BJ (cell line): ENCODE measurements around the gene EGF. TPM values are rescaled to one million over a fixed set of nuclear protein-coding genes. Genes with fewer than 3 reads are reported as not detected.

ENCODE experiments used
- CTCF ChIA-PET: fragments of 350-600 bp; formaldehyde crosslinking; extraction: SDS; loops from one replicate; lab custom pipeline; 2021; ENCODE audit warnings: antibody characterized with exemption, inconsistent platforms; lab: Yijun Ruan, JAX
- POLR2A ChIA-PET: fragments of 300-600 bp; sonication (Branson Sonifier 250); formaldehyde crosslinking; extraction: SDS; loops from one replicate; lab custom pipeline; 2021; ENCODE audit warnings: antibody characterized with exemption; lab: Charles Lee
- DNase-seq: peaks from one replicate; pipeline ENCODE4 v3.0.0-alpha.2; 2011; ENCODE audit warnings: low read depth
- H3K27me3 ChIP-seq: 2 replicates; pipeline ENCODE4 v1.6.0; 2011; ENCODE audit warnings: low read length; ENCODE audit not compliant: control insufficient read depth, insufficient read depth
- H3K36me3 ChIP-seq: 2 replicates; pipeline ENCODE4 v1.5.1; 2011; ENCODE audit warnings: low read length; ENCODE audit not compliant: control insufficient read depth, insufficient read depth
- H3K4me3 ChIP-seq: 2 replicates; pipeline ENCODE4 v1.5.1; 2011; ENCODE audit warnings: low read depth, mild to moderate bottlenecking, control low read depth, low read length
- polyA plus RNA-seq: library from polyadenylated mRNA; depleted of rRNA; stranded (reverse); fragments of >200 nt; gene quantifications from 2 replicates; pipeline ENCODE4 v1.2.3, GENCODE V29; 2011
- TF ChIP-seq, protein P1 (sequence below): IDR thresholded peaks from 2 replicates; pipeline ENCODE4 v1.5.1; 2011; ENCODE audit warnings: low read depth, mild to moderate bottlenecking, control low read depth, inconsistent platforms, low read length, moderate library complexity; ENCODE audit not compliant: insufficient read depth

The EGF gene
- polyA plus RNA-seq, 1 experiment, result 3.2 TPM

DNA sequence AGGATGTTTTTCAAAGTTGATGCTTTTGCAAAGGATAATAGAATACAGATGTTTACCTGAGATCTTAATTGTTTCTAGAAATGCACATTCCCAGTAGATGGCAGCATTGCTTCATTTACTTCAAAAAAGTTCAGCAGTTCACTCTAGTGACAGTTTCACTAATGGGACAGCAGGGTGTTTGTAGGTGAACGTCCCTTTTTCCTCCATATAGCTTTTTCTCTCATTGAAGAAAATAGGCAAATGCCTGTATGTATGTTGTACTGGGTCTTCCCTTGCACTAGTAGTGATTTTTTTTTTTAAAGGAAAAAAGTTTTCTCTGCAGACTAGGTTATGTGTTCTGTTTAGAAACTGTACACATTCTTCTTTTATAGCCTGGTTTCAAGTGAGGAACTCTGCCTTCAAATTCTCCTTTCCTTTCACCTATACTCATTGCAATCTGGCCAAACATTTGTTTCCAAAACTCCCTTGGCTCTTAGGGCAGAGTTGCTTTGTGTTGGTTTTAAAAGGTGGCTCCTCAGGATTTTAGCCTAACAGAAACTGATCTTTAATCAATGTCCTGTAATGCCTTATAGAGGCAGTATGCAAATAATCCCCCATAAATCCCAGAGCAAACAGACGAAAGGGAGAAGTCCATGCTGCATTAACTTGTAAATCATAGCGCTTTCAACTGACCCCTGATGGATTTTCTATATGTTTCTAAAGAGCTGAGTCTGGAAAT, 86.3 kb downstream of the EGF start:
- Histone ChIP-seq H3K4me3 (no peak overlapping the region), H3K36me3 (no peaks in the 10 kb centered on the region), H3K27me3 (no peaks in the 10 kb centered on the region)
- TF ChIP-seq, protein P1, sequence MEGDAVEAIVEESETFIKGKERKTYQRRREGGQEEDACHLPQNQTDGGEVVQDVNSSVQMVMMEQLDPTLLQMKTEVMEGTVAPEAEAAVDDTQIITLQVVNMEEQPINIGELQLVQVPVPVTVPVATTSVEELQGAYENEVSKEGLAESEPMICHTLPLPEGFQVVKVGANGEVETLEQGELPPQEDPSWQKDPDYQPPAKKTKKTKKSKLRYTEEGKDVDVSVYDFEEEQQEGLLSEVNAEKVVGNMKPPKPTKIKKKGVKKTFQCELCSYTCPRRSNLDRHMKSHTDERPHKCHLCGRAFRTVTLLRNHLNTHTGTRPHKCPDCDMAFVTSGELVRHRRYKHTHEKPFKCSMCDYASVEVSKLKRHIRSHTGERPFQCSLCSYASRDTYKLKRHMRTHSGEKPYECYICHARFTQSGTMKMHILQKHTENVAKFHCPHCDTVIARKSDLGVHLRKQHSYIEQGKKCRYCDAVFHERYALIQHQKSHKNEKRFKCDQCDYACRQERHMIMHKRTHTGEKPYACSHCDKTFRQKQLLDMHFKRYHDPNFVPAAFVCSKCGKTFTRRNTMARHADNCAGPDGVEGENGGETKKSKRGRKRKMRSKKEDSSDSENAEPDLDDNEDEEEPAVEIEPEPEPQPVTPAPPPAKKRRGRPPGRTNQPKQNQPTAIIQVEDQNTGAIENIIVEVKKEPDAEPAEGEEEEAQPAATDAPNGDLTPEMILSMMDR, result peak; percentile 56
- ChIA-PET CTCF (interaction anchor here (0.6 to 8.1 kb wide), 16 partner anchors 10 to 619 kb away, joined by 3 to 189 read pairs (median 3); no protein-coding TSS in a partner anchor), POLR2A (no interaction called here)
- no peak for DNase-seq

DNA sequence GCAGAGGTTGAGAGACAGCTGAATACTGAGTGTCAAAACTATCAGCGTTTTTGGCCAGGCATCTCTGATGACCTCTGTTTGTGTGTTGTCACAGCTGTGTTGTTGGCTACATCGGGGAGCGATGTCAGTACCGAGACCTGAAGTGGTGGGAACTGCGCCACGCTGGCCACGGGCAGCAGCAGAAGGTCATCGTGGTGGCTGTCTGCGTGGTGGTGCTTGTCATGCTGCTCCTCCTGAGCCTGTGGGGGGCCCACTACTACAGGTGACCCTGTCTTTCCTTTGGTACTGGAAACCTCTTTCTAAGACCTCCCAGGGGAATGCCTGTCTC, 86.9 kb downstream of the EGF start:
- no peak for DNase-seq
- ChIA-PET POLR2A (no interaction called here), CTCF (interaction anchor here (1.1 to 8.1 kb wide), 8 partner anchors 10 to 534 kb away, joined by 3 to 189 read pairs (median 4); no protein-coding TSS in a partner anchor)
- H3K4me3 ChIP-seq, result no peak overlapping the region
- TF ChIP-seq, protein P1, result no peak
- no peaks in the 10 kb centered on the region for H3K36me3 ChIP-seq
- no peaks in the 10 kb centered on the region for H3K27me3 ChIP-seq

DNA sequence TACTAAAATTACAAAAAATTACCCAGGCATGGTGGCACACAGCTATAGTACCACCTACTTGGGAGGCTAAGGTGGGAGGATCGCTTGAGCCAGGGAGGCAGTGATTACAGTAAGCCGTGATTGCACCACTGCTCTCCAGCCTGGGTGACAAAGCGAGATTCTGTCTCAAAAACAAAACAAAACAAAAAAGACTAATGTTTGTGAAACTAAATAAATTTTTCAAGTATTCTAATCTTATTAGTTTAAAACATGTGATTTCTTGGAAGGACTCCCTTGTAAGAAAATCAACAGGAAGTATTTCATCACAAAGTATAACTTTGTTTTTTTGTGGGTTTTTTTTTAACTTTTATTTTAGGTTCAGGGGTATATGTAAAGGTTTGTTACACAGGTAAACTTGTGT, 89.6 kb downstream of the EGF start:
- TF ChIP-seq, protein P1, result no peak
- POLR2A ChIA-PET, result no interaction called here
- DNase-seq, result no peak
- H3K4me3 ChIP-seq, result no peak overlapping the region
- H3K27me3 ChIP-seq, result no peaks in the 10 kb centered on the region
- CTCF ChIA-PET, result interaction anchor here (0.8 to 6.2 kb wide), 8 partner anchors 9 to 532 kb away, joined by 3 to 109 read pairs (median 6); no protein-coding TSS in a partner anchor
- H3K36me3 ChIP-seq, result no peaks in the 10 kb centered on the region

DNA sequence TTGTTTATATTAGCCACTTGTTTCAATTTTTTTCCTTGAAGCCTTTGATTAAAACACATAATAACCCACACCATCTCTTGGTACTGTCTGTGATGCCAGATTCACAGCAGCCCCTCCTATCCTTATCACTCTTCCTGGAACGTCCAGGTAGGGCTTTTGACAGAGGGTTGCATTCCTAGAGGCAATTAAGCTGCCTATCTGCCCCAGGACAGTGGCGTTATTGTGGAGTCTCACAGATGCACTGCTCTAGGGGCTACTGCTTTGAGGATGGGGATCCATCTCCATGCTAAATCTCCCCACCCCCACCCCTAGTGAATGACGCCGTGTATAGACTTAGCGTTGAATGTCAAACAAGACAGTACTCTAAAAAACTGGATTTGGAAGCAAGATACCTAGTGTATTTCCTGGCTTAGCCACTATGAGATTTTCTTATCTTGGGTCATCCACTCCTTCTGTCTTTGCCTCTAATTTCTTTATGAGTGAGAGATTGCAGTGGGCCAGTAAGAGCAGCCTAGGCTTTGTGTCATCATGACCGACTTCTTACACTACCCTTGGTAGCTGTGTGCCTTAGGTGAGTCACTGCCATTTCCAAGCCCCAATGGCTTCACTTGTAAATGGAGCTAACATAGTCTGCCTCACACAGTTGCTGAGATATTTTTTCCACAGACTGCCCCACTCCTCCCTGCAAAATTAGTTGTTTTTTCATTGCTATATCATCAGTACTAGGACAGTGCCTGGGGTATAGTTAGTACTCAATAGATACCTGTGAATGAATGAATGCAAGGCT, 90.9 kb downstream of the EGF start:
- CTCF ChIA-PET, result interaction anchor here (0.7 to 6.2 kb wide), 7 partner anchors 208 to 518 kb away, joined by 3 to 109 read pairs (median 3); no protein-coding TSS in a partner anchor
- TF ChIP-seq, protein P1, result no peak
- no peak for DNase-seq
- H3K36me3 ChIP-seq, result no peaks in the 10 kb centered on the region
- H3K4me3 ChIP-seq, result no peak overlapping the region
- no peaks in the 10 kb centered on the region for H3K27me3 ChIP-seq
- POLR2A ChIA-PET, result no interaction called here

DNA sequence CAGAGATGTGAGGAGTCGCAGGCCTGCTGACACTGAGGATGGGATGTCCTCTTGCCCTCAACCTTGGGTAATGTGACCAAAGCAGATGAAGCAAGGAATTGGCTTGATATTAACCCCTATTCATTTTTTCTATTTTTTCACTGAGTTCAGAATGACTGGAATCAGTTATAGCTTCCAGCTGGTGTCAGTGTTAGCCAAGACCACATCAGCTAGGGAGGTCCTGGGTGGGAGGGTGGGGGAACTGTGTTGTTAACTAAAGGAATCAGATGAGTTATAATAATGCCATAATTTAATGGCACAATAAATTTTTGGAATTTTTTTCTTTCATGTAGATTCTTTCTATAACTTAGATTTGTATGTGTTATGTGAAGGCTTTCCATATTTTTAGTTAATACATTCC, 91.9 kb downstream of the EGF start:
- CTCF ChIA-PET, result interaction anchor here (0.6 to 6.2 kb wide), 8 partner anchors 60 to 1854 kb away, joined by 3 to 109 read pairs (median 3); no protein-coding TSS in a partner anchor
- no peaks in the 10 kb centered on the region for H3K27me3 ChIP-seq
- no peaks in the 10 kb centered on the region for H3K36me3 ChIP-seq
- no peak overlapping the region for H3K4me3 ChIP-seq
- DNase-seq, result no peak
- TF ChIP-seq, protein P1, result no peak
- POLR2A ChIA-PET, result no interaction called here
